Natural killer cell (primary cell): ENCODE results near the gene PREX1. TPM values are rescaled to one million over a fixed set of nuclear protein-coding genes. Genes with fewer than 3 reads are reported as not detected.

ENCODE experiments used
- ATAC-seq, 3 donors: fragments of 150-1000 bp in 2 of 3; fragments of 200-7000 bp in 1 of 3; cut with Tn5 transposase; 1 replicate in 1 of 3; 2 replicates in 2 of 3; pipeline ENCODE4 v1.10.0; 2021; ENCODE audit warnings: mild to moderate bottlenecking in 2 of 3, moderate library complexity in 2 of 3
- DNase-seq, 2 donors: peaks; one replicate each; pipeline versions ENCODE4 v3.0.0 to v3.0.0-alpha.2; 2013 to 2021; ENCODE audit warnings: mixed read lengths in 1 of 2
- H3K27ac ChIP-seq: one replicate; pipeline ENCODE4 v1.5.1; 2013; ENCODE audit warnings: mild to moderate bottlenecking, low read length
- H3K27me3 ChIP-seq: one replicate; pipeline ENCODE4 v1.6.1; 2013; ENCODE audit warnings: low read length; ENCODE audit not compliant: control insufficient read depth, insufficient read depth
- H3K36me3 ChIP-seq: one replicate; pipeline ENCODE4 v1.6.1; 2013; ENCODE audit warnings: low read length; ENCODE audit not compliant: control insufficient read depth, insufficient read depth
- H3K4me1 ChIP-seq: one replicate; pipeline ENCODE4 v1.6.1; 2013; ENCODE audit warnings: low read length; ENCODE audit not compliant: control insufficient read depth, insufficient read depth
- H3K4me3 ChIP-seq: one replicate; pipeline ENCODE4 v1.5.1; 2013; ENCODE audit warnings: low read length
- H3K9me3 ChIP-seq: one replicate; pipeline ENCODE4 v1.6.1; 2013; ENCODE audit warnings: low read length; ENCODE audit not compliant: control insufficient read depth, insufficient read depth
- H3K27ac Mint-ChIP-seq, 2 donors: one replicate each; pipeline ENCODE4 v1.8.0; 2022; ENCODE audit warnings: mild to moderate bottlenecking in 2 of 2, mixed read lengths in 2 of 2, moderate library complexity in 1 of 2
- H3K27me3 Mint-ChIP-seq, 2 donors: one replicate each; pipeline ENCODE4 v1.8.0; 2022; ENCODE audit warnings: low read depth in 2 of 2, mixed read lengths in 2 of 2
- H3K36me3 Mint-ChIP-seq: one replicate; pipeline ENCODE4 v1.8.0; 2022; ENCODE audit warnings: mixed read lengths
- H3K4me1 Mint-ChIP-seq, 2 donors: one replicate each; pipeline ENCODE4 v1.8.0; 2022; ENCODE audit warnings: mixed read lengths in 2 of 2
- H3K4me3 Mint-ChIP-seq: one replicate; pipeline ENCODE4 v1.8.0; 2022; ENCODE audit warnings: mild to moderate bottlenecking, moderate library complexity, mixed read lengths
- H3K9me3 Mint-ChIP-seq, 2 donors: one replicate each; pipeline ENCODE4 v1.8.0; 2022; ENCODE audit warnings: mixed read lengths in 2 of 2
- CTCF ChIP-seq: fragments of 200-600 bp; IDR thresholded peaks from one replicate; pipeline ENCODE4 v1.8.0; 2022; ENCODE audit warnings: antibody characterized with exemption
- WGBS: methylation state at CpG from one replicate; pipeline ENCODE4 v1.1.7; 2013; ENCODE audit warnings: missing lambda C conversion rate; ENCODE audit not compliant: insufficient coverage; 5-methylcytosine and 5-hydroxymethylcytosine counted together
- intact Hi-C: fragments of 100-400 bp; cut with micrococcal nuclease; formaldehyde crosslinking; loops from one replicate; pipeline ENCODE4 v1.14.2; 2022
- total RNA-seq, 4 donors: library from RNA; stranded (reverse); fragments of 120-200 nt in 1 of 4; gene quantifications; one replicate each; pipeline versions ENCODE4 v1.2.3 to v1.2.4, GENCODE V29; 2013 to 2022

PREX1 gene
- total RNA-seq, 3 donors from 2014 or later (not counting 1 experiment from before 2014, with no cell fraction given), result 382 to 392 (median 389) TPM

- Mint-ChIP-seq H3K9me3 (no peaks in the 10 kb centered on the region), H3K4me3 (no peak overlapping the region), H3K27ac (no peak overlapping the region), H3K27me3 (no peaks in the 10 kb centered on the region), H3K36me3 (peaks cover 23% of the 10 kb centered on the region), H3K4me1 (peaks cover 11 to 33% of the 10 kb centered on the region in 2 donors)
- H3K4me1 ChIP-seq, result peaks cover 18% of the 10 kb centered on the region
- peaks cover 87% of the 10 kb centered on the region for H3K36me3 ChIP-seq
- H3K9me3 ChIP-seq, result no peaks in the 10 kb centered on the region
- H3K4me3 ChIP-seq, result no peak overlapping the region
- H3K27ac ChIP-seq, result no peak overlapping the region
- no peak for TF ChIP-seq CTCF
- ATAC-seq (peak in 1 of 3 donors; percentile 60), DNase-seq (no peak)
- WGBS, result 94% methylated on average over 7 of the region's 7 CpGs
- H3K27me3 ChIP-seq, result no peaks in the 10 kb centered on the region
- intact Hi-C loops, result loop anchor here (10.0 kb wide), 1 partner anchor 144 kb away; the partner anchor contains the start of gene PREX1
Observed at GRCh38 chr20:48680650-48681049, 147.1 kb downstream of the PREX1 start.

- Histone ChIP-seq H3K4me3 (no peak overlapping the region), H3K4me1 (peaks cover 7% of the 10 kb centered on the region), H3K27ac (no peak overlapping the region), H3K36me3 (peaks cover 92% of the 10 kb centered on the region), H3K27me3 (no peaks in the 10 kb centered on the region), H3K9me3 (no peaks in the 10 kb centered on the region)
- ATAC-seq (peak in 1 of 3 donors; percentile 29), DNase-seq (no peak)
- Mint-ChIP-seq H3K4me1 (peaks cover 11 to 27% of the 10 kb centered on the region in 2 donors), H3K9me3 (no peaks in the 10 kb centered on the region), H3K36me3 (peaks cover 19% of the 10 kb centered on the region), H3K27me3 (no peaks in the 10 kb centered on the region), H3K27ac (peak overlapping the region in 1 of 2 donors; percentile 68), H3K4me3 (no peak overlapping the region)
- no peak for TF ChIP-seq CTCF
- intact Hi-C loops, result no loop called here
- WGBS, result 89% methylated on average over 14 of the region's 14 CpGs
Observed at GRCh38 chr20:48679599-48679998, 148.2 kb downstream of the PREX1 start.

- peaks cover 18% of the 10 kb centered on the region for H3K36me3 Mint-ChIP-seq
- peaks cover 14 to 27% of the 10 kb centered on the region in 2 donors for H3K4me1 Mint-ChIP-seq
- peaks cover 93% of the 10 kb centered on the region for H3K36me3 ChIP-seq
- no peak overlapping the region for H3K4me3 ChIP-seq
- no peaks in the 10 kb centered on the region for H3K9me3 Mint-ChIP-seq
- no peak for DNase-seq
- TF ChIP-seq CTCF, result no peak
- WGBS, result 97% methylated on average over 3 of the region's 3 CpGs
- H3K4me1 ChIP-seq, result peaks cover 1% of the 10 kb centered on the region
- no peaks in the 10 kb centered on the region for H3K9me3 ChIP-seq
- H3K27ac Mint-ChIP-seq, result peak overlapping the region; percentile 48 to 68
- H3K27me3 Mint-ChIP-seq, result no peaks in the 10 kb centered on the region
- ATAC-seq, result no peak
- H3K27me3 ChIP-seq, result no peaks in the 10 kb centered on the region
- H3K27ac ChIP-seq, result no peak overlapping the region
- no peak overlapping the region for H3K4me3 Mint-ChIP-seq
- intact Hi-C loops, result no loop called here
Observed at GRCh38 chr20:48679011-48679410, 148.8 kb downstream of the PREX1 start.

GRCh38 chr20:48678421-48678820 is 149.4 kb downstream of the PREX1 start:
- Histone ChIP-seq H3K4me3 (no peak overlapping the region), H3K9me3 (no peaks in the 10 kb centered on the region), H3K36me3 (peaks cover 94% of the 10 kb centered on the region), H3K27ac (no peak overlapping the region), H3K4me1 (no peaks in the 10 kb centered on the region), H3K27me3 (no peaks in the 10 kb centered on the region)
- H3K4me1 Mint-ChIP-seq, result peaks cover 20 to 27% of the 10 kb centered on the region in 2 donors
- H3K4me3 Mint-ChIP-seq, result no peak overlapping the region
- no peaks in the 10 kb centered on the region for H3K27me3 Mint-ChIP-seq
- H3K27ac Mint-ChIP-seq, result peak overlapping the region; percentile 48 to 68
- no peaks in the 10 kb centered on the region for H3K9me3 Mint-ChIP-seq
- 86% methylated on average over 4 of the region's 5 CpGs for WGBS
- H3K36me3 Mint-ChIP-seq, result peaks cover 23% of the 10 kb centered on the region
- no peak for ATAC-seq
- intact Hi-C loops, result no loop called here
- DNase-seq, result no peak
- TF ChIP-seq CTCF, result no peak
